ENCODE measurements around the gene RNF167. TPM values are rescaled to one million over a fixed set of nuclear protein-coding genes. Genes with fewer than 3 reads are reported as not detected.

RNF167 gene
- total and polyA plus RNA-seq, 2 of the 8 experiments (the other 6 are each of a cell fraction or from before 2014, with no cell fraction given): 140 to 281 TPM

DNA sequence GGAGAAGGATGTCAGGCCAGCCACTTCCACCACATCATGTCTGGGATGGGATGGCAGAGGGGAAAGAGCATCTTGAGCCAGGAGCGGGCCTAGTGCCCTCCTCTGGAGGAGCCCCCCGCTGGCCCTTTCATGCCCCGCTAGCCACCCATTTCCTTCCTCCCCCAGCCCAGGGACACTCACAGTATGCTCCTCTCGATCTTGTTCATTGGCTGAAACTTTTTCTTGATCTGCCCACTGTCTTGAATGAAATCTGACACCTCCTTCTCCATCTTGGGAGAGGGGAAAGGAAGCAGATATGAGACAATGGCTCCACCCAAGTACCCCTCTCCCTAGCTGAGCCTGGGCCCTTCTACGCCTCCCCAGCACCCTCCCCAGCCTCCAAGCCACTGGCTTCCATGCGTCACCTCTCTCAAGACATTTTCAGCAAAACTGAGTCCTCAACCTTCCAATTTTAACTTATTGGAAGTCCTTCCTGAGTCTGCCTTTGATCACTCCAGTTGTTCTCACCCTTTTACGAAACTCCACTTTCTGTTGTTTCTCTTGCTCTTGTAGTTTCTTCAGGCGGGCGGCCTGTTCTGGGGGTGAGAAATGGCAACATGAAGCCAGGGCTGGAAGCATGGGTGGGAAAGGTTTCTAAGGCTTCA lies 20.3 kb downstream of the RNF167 start:
- no peaks in the 10 kb centered on the region for H3K23me2 ChIP-seq (ENCODE audit: low read depth, low read length)
- peaks cover 2% of the 10 kb centered on the region; the same call in 1 of the 2 replicates for H3K79me1 ChIP-seq (ENCODE audit: low read depth, low read length)
- H4K91ac ChIP-seq (replicated peaks; ENCODE audit: insufficient read length, low read length): no peak overlapping the region
- no peak overlapping the region for H4K8ac ChIP-seq (ENCODE audit: extremely low read depth, insufficient read depth, low read length)
- H2BK12ac ChIP-seq (ENCODE audit: low read depth, low read length): no peak overlapping the region
- H2BK15ac ChIP-seq (ENCODE audit: low read length): no peak overlapping the region
- POLR2A ChIA-PET (ENCODE audit: partially characterized antibody): interaction anchor here (0.9 to 32.4 kb wide), 4 partner anchors 0 to 257 kb away, joined by 3 to 987 read pairs (median 496); partner anchors contain the start of genes ENO3, PFN1, RNF167 and SLC25A11
- peak overlapping the region; percentile 60; the same call in 1 of the 2 replicates for H2BK5ac ChIP-seq (ENCODE audit: low read depth, low read length)
- H3K27me3 ChIP-seq (replicated peaks in 1 of 4; ENCODE audit: control insufficient read depth in 3 of 4, extremely low read depth in 1 of 4, insufficient read depth in 3 of 4, low read length in 3 of 4): no peaks in the 10 kb centered on the region
- H3K18ac ChIP-seq (ENCODE audit: extremely low read depth, low read length): no peak overlapping the region
- 0 out of 2 replicates have a peak, but pooled peaks have one; percentile 65 for TF ChIP-seq KDM1A (IDR thresholded peaks at IDR 0.05; ENCODE audit: borderline replicate concordance, low read length)
- TF ChIP-seq, protein P1, sequence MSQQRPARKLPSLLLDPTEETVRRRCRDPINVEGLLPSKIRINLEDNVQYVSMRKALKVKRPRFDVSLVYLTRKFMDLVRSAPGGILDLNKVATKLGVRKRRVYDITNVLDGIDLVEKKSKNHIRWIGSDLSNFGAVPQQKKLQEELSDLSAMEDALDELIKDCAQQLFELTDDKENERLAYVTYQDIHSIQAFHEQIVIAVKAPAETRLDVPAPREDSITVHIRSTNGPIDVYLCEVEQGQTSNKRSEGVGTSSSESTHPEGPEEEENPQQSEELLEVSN (IDR thresholded peaks at IDR 0.05): no peak
- 0 out of 2 replicates have a peak overlapping the region, but pooled peaks have one; percentile 65 for H2AK5ac ChIP-seq (ENCODE audit: low read depth, low read length)
- no peaks in the 10 kb centered on the region for H3K9me3 ChIP-seq (ENCODE audit: insufficient read depth in 2 of 2, low read depth in 1 of 2, low read length in 1 of 2)
- no peak for FAIRE-seq
- peaks cover 0 to 2% (median 0%) of the 10 kb centered on the region in 4 experiments; a peak in 2 of 8 replicates for H3K36me3 ChIP-seq (ENCODE audit: control insufficient read depth in 2 of 4, insufficient read depth in 4 of 4, low read length in 3 of 4)
- H2BK20ac ChIP-seq (ENCODE audit: low read length): no peak overlapping the region
- no peak overlapping the region for H2BK120ac ChIP-seq (replicated peaks; ENCODE audit: low read depth, low read length)
- CTCF ChIA-PET (ENCODE audit: partially characterized antibody): interaction anchor here (0.8 to 1.3 kb wide), 2 partner anchors 9 to 18 kb away, joined by 3 to 4 read pairs; partner anchors contain the start of gene ENO3
- no peak overlapping the region for H3K23ac ChIP-seq (ENCODE audit: insufficient read length)
- no peak for DNase-seq (ENCODE audit: low read depth in 1 of 2, low spot score in 2 of 2)
- H3K4ac ChIP-seq (replicated peaks; ENCODE audit: insufficient read length, low read depth, low read length): no peak overlapping the region
- H3K4me3 ChIP-seq (ENCODE audit: extremely low read depth in 1 of 4, insufficient read depth in 2 of 4, low read depth in 3 of 4, low read length in 4 of 4): no peak overlapping the region
- H3K79me2 ChIP-seq (ENCODE audit: control insufficient read depth in 1 of 2, insufficient read depth in 2 of 2, low read length in 2 of 2): peaks cover 0 to 2% of the 10 kb centered on the region in 2 experiments; a peak in 2 of 4 replicates
- no peak overlapping the region for H2AFZ ChIP-seq (ENCODE audit: low read length)
- H3K9ac ChIP-seq (replicated peaks in 1 of 4; ENCODE audit: extremely low read depth in 1 of 4, low read depth in 3 of 4, low read length in 3 of 4): no peak overlapping the region
- H4K5ac ChIP-seq (ENCODE audit: insufficient read length, low read depth, low read length): no peak overlapping the region
- 83% methylated on average over 9 of the region's 9 CpGs; no CpG with 5 or more reads in 1 of the 2 experiments for WGBS, 2 experiments (ENCODE audit: extremely low coverage in 1 of 2, insufficient coverage in 1 of 2, insufficient read length in 1 of 2, insufficient replicate concordance in 2 of 2, low coverage in 1 of 2, low lambda C conversion rate in 2 of 2, missing lambda C conversion rate in 1 of 2)
- H3K56ac ChIP-seq (replicated peaks; ENCODE audit: insufficient read length, low read depth, low read length): no peak overlapping the region
- H3K14ac ChIP-seq (ENCODE audit: insufficient read length): no peak overlapping the region
- H3K4me2 ChIP-seq (ENCODE audit: insufficient read depth in 1 of 2, low read depth in 2 of 2, low read length in 2 of 2): 0 out of 4 replicates have a peak overlapping the region, but pooled peaks of 1 of the 2 experiments have one; percentile 11
- H4K20me1 ChIP-seq (replicated peaks in 1 of 2; ENCODE audit: control insufficient read depth in 1 of 2, insufficient read depth in 2 of 2, low read length in 2 of 2): peaks cover 0 to 3% of the 10 kb centered on the region in 2 experiments
- H3K4me1 ChIP-seq (replicated peaks in 1 of 4; ENCODE audit: control insufficient read depth in 3 of 4, insufficient read depth in 4 of 4, low read length in 3 of 4): peaks cover 0 to 10% (median 4%) of the 10 kb centered on the region in 4 experiments; a peak in 5 of 7 replicates
- H3K27ac ChIP-seq (ENCODE audit: low read depth, low read length): no peak overlapping the region
